ENCODE data around the gene TMEM256. TPM values are rescaled to one million over a fixed set of nuclear protein-coding genes. Genes with fewer than 3 reads are reported as not detected.

The TMEM256 gene
- total and polyA plus RNA-seq, 9 of the 15 experiments (the other 6 are each of a cell fraction or from before 2014, with no cell fraction given), result 43.4 to 177 (median 68.5) TPM

GRCh38 chr17:7444682-7445618 is 41.1 kb upstream of the TMEM256 start, which contains the start of gene CHRNB1 (continued):
- no peak for TF ChIP-seq LEF1 (IDR thresholded peaks at IDR 0.05)
- TF ChIP-seq ZNF197 (CRISPR knock-in tag; IDR thresholded peaks at IDR 0.05; ENCODE audit: low read depth), result no peak
- TF ChIP-seq RUNX1 (IDR thresholded peaks at IDR 0.05; ENCODE audit: low read depth), result no peak
- no peak for TF ChIP-seq HOMEZ (CRISPR knock-in tag; IDR thresholded peaks at IDR 0.05)
- TF ChIP-seq MBD1 (CRISPR knock-in tag; IDR thresholded peaks at IDR 0.05), result no peak
- no peak for TF ChIP-seq TARDBP (IDR thresholded peaks at IDR 0.05)
- TF ChIP-seq ETV1 (tag; conservative IDR thresholded peaks at IDR 0.05; ENCODE audit: low read depth), result no peak
